ENCODE results near the gene AGTRAP.
A peak's percentile ranks its signal among the peaks of the same experiment; 100 is the strongest.

The AGTRAP gene

GRCh38 chr1:11784993-11785769 is 49.2 kb downstream of the AGTRAP start:
- peak; percentile 51 for DNase-seq (ENCODE audit: low spot score)

- DNase-seq (ENCODE audit: low spot score) = no peak
Measured at GRCh38 chr1:11786168-11786567, 50.2 kb downstream of the AGTRAP start.

- DNase-seq (ENCODE audit: low spot score) = no peak
Measured at GRCh38 chr1:11787251-11787803, 51.4 kb downstream of the AGTRAP start.

GRCh38 chr1:11787804-11788436 is 52.0 kb downstream of the AGTRAP start:
- DNase-seq (ENCODE audit: low spot score) = no peak

GRCh38 chr1:11788549-11789053 is 52.7 kb downstream of the AGTRAP start:
- no peak for DNase-seq (ENCODE audit: low spot score)

- DNase-seq (ENCODE audit: low spot score) = no peak
Measured at GRCh38 chr1:11789126-11790067, 53.5 kb downstream of the AGTRAP start.

- DNase-seq (ENCODE audit: low spot score) = no peak
Measured at GRCh38 chr1:11790101-11790879, 54.4 kb downstream of the AGTRAP start.

- DNase-seq (ENCODE audit: low spot score) = no peak
Measured at GRCh38 chr1:11790880-11791715, 55.2 kb downstream of the AGTRAP start.

- DNase-seq (ENCODE audit: low spot score) = no peak
Measured at GRCh38 chr1:11792106-11792505, 56.2 kb downstream of the AGTRAP start.

- no peak for DNase-seq (ENCODE audit: low spot score)
Measured at GRCh38 chr1:11793819-11794218, 57.9 kb downstream of the AGTRAP start.

GRCh38 chr1:11794446-11795237 is 58.7 kb downstream of the AGTRAP start:
- no peak for DNase-seq (ENCODE audit: low spot score)

GRCh38 chr1:11795238-11795890 is 59.4 kb downstream of the AGTRAP start:
- DNase-seq (ENCODE audit: low spot score) = no peak

GRCh38 chr1:11796036-11796828 is 60.3 kb downstream of the AGTRAP start:
- no peak for DNase-seq (ENCODE audit: low spot score)

- no peak for DNase-seq (ENCODE audit: low spot score)
Measured at GRCh38 chr1:11797525-11798216, 61.7 kb downstream of the AGTRAP start.

- DNase-seq (ENCODE audit: low spot score) = no peak
Measured at GRCh38 chr1:11799099-11799498, 63.2 kb downstream of the AGTRAP start.

GRCh38 chr1:11799896-11800295 is 64.0 kb downstream of the AGTRAP start:
- DNase-seq (ENCODE audit: low spot score) = no peak

GRCh38 chr1:11800391-11800755 is 64.4 kb downstream of the AGTRAP start:
- no peak for DNase-seq (ENCODE audit: low spot score)
